H9 (cell line): ENCODE results near the gene CIART. TPM values are rescaled to one million over a fixed set of nuclear protein-coding genes. Genes with fewer than 3 reads are reported as not detected.

ENCODE experiments used
- DNase-seq: peaks from one replicate; pipeline ENCODE4 v3.0.0-alpha.2; 2017
- H2AFZ ChIP-seq: one replicate; pipeline ENCODE4 v1.6.1; 2013; ENCODE audit warnings: mild to moderate bottlenecking, low read length, control low read depth, moderate library complexity
- H2AK5ac ChIP-seq: 2 replicates; pipeline ENCODE4 v1.6.1; 2013; ENCODE audit warnings: low read length, control low read depth, mixed read lengths; ENCODE audit not compliant: insufficient read length
- H2BK120ac ChIP-seq: one replicate; pipeline ENCODE4 v1.6.1; 2013; ENCODE audit warnings: low read depth, mild to moderate bottlenecking, low read length, control low read depth, inconsistent platforms; ENCODE audit not compliant: poor library complexity, severe bottlenecking
- H2BK12ac ChIP-seq: 2 replicates; pipeline ENCODE4 v1.6.1; 2013; ENCODE audit warnings: low read length, control low read depth, mixed read lengths, low read depth; ENCODE audit not compliant: insufficient read length
- H2BK15ac ChIP-seq: 2 replicates; pipeline ENCODE4 v1.6.1; 2013; ENCODE audit warnings: low read depth, low read length, control low read depth
- H2BK20ac ChIP-seq: one replicate; pipeline ENCODE4 v1.6.1; 2013; ENCODE audit warnings: low read depth, mild to moderate bottlenecking, low read length, control low read depth, inconsistent platforms; ENCODE audit not compliant: poor library complexity, severe bottlenecking
- H2BK5ac ChIP-seq: 2 replicates; pipeline ENCODE4 v1.6.1; 2013; ENCODE audit warnings: low read length, control low read depth, mixed read lengths; ENCODE audit not compliant: insufficient read length
- H3K14ac ChIP-seq: 2 replicates; pipeline ENCODE4 v1.6.1; 2013; ENCODE audit warnings: low read length, control low read depth; ENCODE audit not compliant: insufficient read depth
- H3K18ac ChIP-seq: 2 replicates; pipeline ENCODE4 v1.6.1; 2013; ENCODE audit warnings: low read depth, mild to moderate bottlenecking, mixed read lengths, low read length, control low read depth; ENCODE audit not compliant: insufficient read length
- H3K23ac ChIP-seq: 2 replicates; pipeline ENCODE4 v1.6.1; 2013; ENCODE audit warnings: low read length, control low read depth, mixed read lengths, low read depth; ENCODE audit not compliant: insufficient read length
- H3K23me2 ChIP-seq: 2 replicates; pipeline ENCODE4 v1.6.1; 2013; ENCODE audit warnings: low read depth, mild to moderate bottlenecking, mixed read lengths, low read length, control low read depth; ENCODE audit not compliant: insufficient read length, poor library complexity, severe bottlenecking
- H3K27ac ChIP-seq: 2 replicates; pipeline ENCODE4 v1.5.1; 2013; ENCODE audit warnings: low read length, control low read depth, mixed read lengths, low read depth; ENCODE audit not compliant: insufficient read length
- H3K27me3 ChIP-seq: 2 replicates; pipeline ENCODE4 v1.6.1; 2013; ENCODE audit warnings: low read length, control low read depth, inconsistent platforms; ENCODE audit not compliant: insufficient read depth
- H3K4ac ChIP-seq: 2 replicates; pipeline ENCODE4 v1.6.1; 2013; ENCODE audit warnings: low read depth, mild to moderate bottlenecking, control low read depth, inconsistent platforms, low read length, moderate library complexity
- H3K4me1 ChIP-seq: 2 replicates; pipeline ENCODE4 v1.6.1; 2013; ENCODE audit warnings: low read length, control low read depth, inconsistent platforms; ENCODE audit not compliant: insufficient read depth
- H3K4me2 ChIP-seq: 2 replicates; pipeline ENCODE4 v1.6.1; 2013; ENCODE audit warnings: low read length, control low read depth, mixed read lengths; ENCODE audit not compliant: insufficient read length, insufficient read depth
- H3K56ac ChIP-seq: 2 replicates; pipeline ENCODE4 v1.6.1; 2013; ENCODE audit warnings: low read depth, mild to moderate bottlenecking, mixed read lengths, low read length, control low read depth; ENCODE audit not compliant: insufficient read length
- H3K79me1 ChIP-seq: 2 replicates; pipeline ENCODE4 v1.6.1; 2013; ENCODE audit warnings: low read depth, mild to moderate bottlenecking, moderate library complexity, low read length, control low read depth, inconsistent platforms; ENCODE audit not compliant: insufficient read depth, poor library complexity, severe bottlenecking
- H3K79me2 ChIP-seq: 2 replicates; pipeline ENCODE4 v1.6.1; 2013; ENCODE audit warnings: low read length, control low read depth, inconsistent platforms; ENCODE audit not compliant: insufficient read depth
- H3K9ac ChIP-seq: 2 replicates; pipeline ENCODE4 v1.6.1; 2013; ENCODE audit warnings: low read length, control low read depth, mixed read lengths; ENCODE audit not compliant: insufficient read length; ENCODE audit errors: extremely low read depth
- H3K9me3 ChIP-seq: one replicate; pipeline ENCODE4 v1.6.1; 2013; ENCODE audit warnings: low read depth, low read length, inconsistent platforms; ENCODE audit not compliant: control insufficient read depth
- H3T11ph ChIP-seq: one replicate; pipeline ENCODE4 v1.6.1; 2013; ENCODE audit warnings: mild to moderate bottlenecking, low read length, control low read depth, inconsistent platforms
- H4K20me1 ChIP-seq: one replicate; pipeline ENCODE4 v1.6.1; 2013; ENCODE audit not compliant: control insufficient read depth, insufficient read length, insufficient read depth
- H4K5ac ChIP-seq: 2 replicates; pipeline ENCODE4 v1.6.1; 2013; ENCODE audit warnings: low read depth, mild to moderate bottlenecking, mixed read lengths, low read length, control low read depth; ENCODE audit not compliant: insufficient read length
- H4K8ac ChIP-seq: replicated peaks from 2 replicates; pipeline ENCODE4 v1.6.1; 2013; ENCODE audit warnings: low read length, control low read depth, mixed read lengths, low read depth; ENCODE audit not compliant: insufficient read length
- H4K91ac ChIP-seq: 2 replicates; pipeline ENCODE4 v1.6.1; 2013; ENCODE audit warnings: low read depth, mild to moderate bottlenecking, moderate library complexity, mixed read lengths, low read length, control low read depth; ENCODE audit not compliant: insufficient read length
- H3K27ac Mint-ChIP-seq, 3 experiments: 2 replicates in 2 of 3; 3 replicates in 1 of 3; pipeline ENCODE4 v1.8.0; 2020 to 2021; ENCODE audit warnings: mixed read lengths in 3 of 3, mild to moderate bottlenecking in 1 of 3, moderate library complexity in 1 of 3
- H3K27me3 Mint-ChIP-seq: 2 replicates; pipeline ENCODE4 v1.8.0; 2021; ENCODE audit warnings: low read depth, mild to moderate bottlenecking, moderate library complexity, mixed read lengths
- H3K36me3 Mint-ChIP-seq, 3 experiments: 2 replicates in 2 of 3; 3 replicates in 1 of 3; pipeline ENCODE4 v1.8.0; 2020 to 2021; ENCODE audit warnings: low read depth in 3 of 3, mixed read lengths in 3 of 3; ENCODE audit not compliant: insufficient read depth in 1 of 3
- H3K4me1 Mint-ChIP-seq, 2 experiments: 2 replicates each; pipeline ENCODE4 v1.8.0; 2020; ENCODE audit warnings: mixed read lengths in 2 of 2
- H3K4me3 Mint-ChIP-seq, 2 experiments: 2 replicates in 1 of 2; 3 replicates in 1 of 2; pipeline ENCODE4 v1.8.0; 2020 to 2021; ENCODE audit warnings: mild to moderate bottlenecking in 2 of 2, mixed read lengths in 2 of 2, moderate library complexity in 1 of 2
- H3K9me3 Mint-ChIP-seq, 2 experiments: 2 replicates in 1 of 2; 3 replicates in 1 of 2; pipeline ENCODE4 v1.8.0; 2020; ENCODE audit warnings: mild to moderate bottlenecking in 2 of 2, mixed read lengths in 2 of 2, moderate library complexity in 1 of 2
- CTCF ChIP-seq: fragments of 200-600 bp; sonication (generic); conservative IDR thresholded peaks from 3 replicates; pipeline ENCODE4 v1.8.0; 2021; ENCODE audit warnings: antibody characterized with exemption, mild to moderate bottlenecking
- WGBS: extraction: QIAGEN DNeasy Blood & Tissue Kit; methylation state at CpG from one replicate; pipeline ENCODE4 v1.1.7; 2013; ENCODE audit warnings: missing lambda C conversion rate, low lambda C conversion rate, mixed read lengths; ENCODE audit not compliant: insufficient read length; ENCODE audit errors: extremely low coverage; 5-methylcytosine and 5-hydroxymethylcytosine counted together
- total RNA-seq: library from RNA; stranded (reverse); gene quantifications from 2 replicates; pipeline ENCODE4 v1.2.1, GENCODE V29; 2021

CIART gene
- total RNA-seq, 1 experiment from 2014 or later = 15.6 TPM

GRCh38 chr1:150268705-150269403 is 13.5 kb upstream of the CIART start, which contains the start of gene APH1A:
Gene APH1A (minus strand): TSS chr1:150269016. CDS start chr1:150268810, 206 bp downstream.
- Histone ChIP-seq H3K27me3 (no peaks in the 10 kb centered on the region), H4K8ac (no peak within 1 kb of the TSS), H3K79me2 (peaks cover 6% of the 10 kb centered on the region; the same call in 1 of the 2 replicates), H4K20me1 (no peaks in the 10 kb centered on the region), H3K27ac (peak within 1 kb of the TSS; percentile 80), H3K14ac (peak within 1 kb of the TSS; percentile 44), H3K9me3 (no peaks in the 10 kb centered on the region), H4K5ac (no peak within 1 kb of the TSS), H3K4me1 (peaks cover 2% of the 10 kb centered on the region; the same call in 1 of the 2 replicates), H2BK120ac (no peak within 1 kb of the TSS), H2BK15ac (no peak within 1 kb of the TSS), H4K91ac (no peak within 1 kb of the TSS), H3K9ac (peak within 1 kb of the TSS; percentile 87), H2BK5ac (no peak within 1 kb of the TSS), H3K4ac (no peak within 1 kb of the TSS), H2AFZ (no peak within 1 kb of the TSS), H2BK12ac (no peak within 1 kb of the TSS), H3K23ac (no peak within 1 kb of the TSS), H3K56ac (no peak within 1 kb of the TSS), H2AK5ac (no peak within 1 kb of the TSS), H3K4me2 (peak within 1 kb of the TSS; percentile 74), H2BK20ac (no peak within 1 kb of the TSS), H3K23me2 (peaks cover 20% of the 10 kb centered on the region), H3K79me1 (peaks cover 5% of the 10 kb centered on the region), H3K18ac (peak within 1 kb of the TSS; percentile 47), H3T11ph (no peak within 1 kb of the TSS)
- peak; percentile 99 for DNase-seq
- Mint-ChIP-seq H3K27me3 (no peaks in the 10 kb centered on the region), H3K36me3 (peaks cover 22 to 39% (median 37%) of the 10 kb centered on the region in 3 experiments), H3K9me3 (no peaks in the 10 kb centered on the region; a peak in 2 of 5 replicates), H3K4me3 (peak within 1 kb of the TSS; percentile 100), H3K4me1 (peaks cover 44 to 50% of the 10 kb centered on the region in 2 experiments), H3K27ac (peak within 1 kb of the TSS; percentile 98 to 99 (median 99))
- no CpG with 5 or more reads among the region's 49 CpGs for WGBS
- no peak for TF ChIP-seq CTCF
